Caco-2 (cell line): ENCODE data around the gene COL6A2. TPM values are rescaled to one million over a fixed set of nuclear protein-coding genes. Genes with fewer than 3 reads are reported as not detected.
"Not testable (repeated sequence)": the region's sequence is repeated elsewhere in the genome, so short reads cannot be mapped to it uniquely, and the experiment has no call there.

Experiments used
- BruUV-seq: library from RNA; stranded (reverse); fragments of 400-500 nt; replicated peaks from 2 replicates; lab custom pipeline; 2021; lab: Mats Ljungman, UMichigan
- CTCF ChIA-PET: fragments of 300-600 bp; sonication (Branson Sonifier 250); formaldehyde crosslinking; loops from one replicate; lab custom pipeline; 2022; ENCODE audit warnings: antibody characterized with exemption; lab: Charles Lee
- POLR2A ChIA-PET: fragments of 300-600 bp; sonication (Branson Sonifier 250); formaldehyde crosslinking; loops from one replicate; lab custom pipeline; 2022; ENCODE audit warnings: antibody characterized with exemption; lab: Charles Lee
- DNase-seq, 2 experiments: peaks; one replicate each; pipeline versions ENCODE4 v3.0.0 to v3.0.0-alpha.2; 2020 to 2022
- H3K27me3 ChIP-seq: replicated peaks from 2 replicates; pipeline ENCODE4 v1.6.0; 2011; ENCODE audit warnings: low read length; ENCODE audit not compliant: control insufficient read depth, insufficient read depth
- H3K36me3 ChIP-seq: 2 replicates; pipeline ENCODE4 v1.5.1; 2011; ENCODE audit warnings: low read length; ENCODE audit not compliant: control insufficient read depth, insufficient read depth
- H3K4me1 ChIP-seq: fragments of 250-450 bp; sonication (Bioruptor Pico); 2 replicates; pipeline ENCODE4 v1.5.1; 2020; ENCODE audit warnings: mild to moderate bottlenecking
- H3K4me3 ChIP-seq: 2 replicates; pipeline ENCODE4 v1.5.1; 2011; ENCODE audit warnings: low read depth, mild to moderate bottlenecking, control low read depth, low read length
- H3K9me3 ChIP-seq: fragments of 250-450 bp; sonication (Bioruptor Pico); 2 replicates; pipeline ENCODE4 v1.5.1; 2020; ENCODE audit warnings: mild to moderate bottlenecking, moderate library complexity
- H3K27ac Mint-ChIP-seq: one replicate; pipeline ENCODE4 v1.8.0; 2022; ENCODE audit warnings: mixed read lengths; ENCODE audit not compliant: unreplicated experiment
- H3K27me3 Mint-ChIP-seq: one replicate; pipeline ENCODE4 v1.8.0; 2022; ENCODE audit warnings: mixed read lengths; ENCODE audit not compliant: insufficient read depth, unreplicated experiment
- H3K36me3 Mint-ChIP-seq: one replicate; pipeline ENCODE4 v1.8.0; 2022; ENCODE audit warnings: mild to moderate bottlenecking, mixed read lengths; ENCODE audit not compliant: insufficient read depth, unreplicated experiment
- H3K4me1 Mint-ChIP-seq: one replicate; pipeline ENCODE4 v1.8.0; 2022; ENCODE audit warnings: low read depth, mixed read lengths; ENCODE audit not compliant: unreplicated experiment
- H3K4me3 Mint-ChIP-seq: one replicate; pipeline ENCODE4 v1.8.0; 2022; ENCODE audit warnings: mild to moderate bottlenecking, moderate library complexity, mixed read lengths; ENCODE audit not compliant: unreplicated experiment
- H3K9me3 Mint-ChIP-seq: one replicate; pipeline ENCODE4 v1.8.0; 2022; ENCODE audit warnings: mixed read lengths; ENCODE audit not compliant: unreplicated experiment
- intact Hi-C: fragments of 100-400 bp; cut with micrococcal nuclease; formaldehyde crosslinking; loops from one replicate; pipeline ENCODE4 v1.10.0; 2022; ENCODE audit not compliant: unreplicated experiment
- total RNA-seq: library from RNA; stranded (reverse); gene quantifications from 2 replicates; pipeline ENCODE4 v1.2.3, GENCODE V29; 2022
- TF ChIP-seq, protein P1 (sequence below), 2 experiments: fragments of 200-600 bp in 1 of 2; IDR thresholded peaks; 1 replicate in 1 of 2; 2 replicates in 1 of 2; pipeline versions ENCODE4 v1.5.1 to v1.8.0; 2011 to 2022; ENCODE audit warnings: antibody characterized with exemption in 1 of 2, control low read depth in 1 of 2, inconsistent platforms in 1 of 2, low read depth in 1 of 2, low read length in 1 of 2, mild to moderate bottlenecking in 1 of 2, moderate library complexity in 1 of 2; ENCODE audit not compliant: insufficient read depth in 1 of 2, severe bottlenecking in 1 of 2, unreplicated experiment in 1 of 2

COL6A2 gene
- total RNA-seq, 1 experiment from 2014 or later = 8.8 TPM

DNA sequence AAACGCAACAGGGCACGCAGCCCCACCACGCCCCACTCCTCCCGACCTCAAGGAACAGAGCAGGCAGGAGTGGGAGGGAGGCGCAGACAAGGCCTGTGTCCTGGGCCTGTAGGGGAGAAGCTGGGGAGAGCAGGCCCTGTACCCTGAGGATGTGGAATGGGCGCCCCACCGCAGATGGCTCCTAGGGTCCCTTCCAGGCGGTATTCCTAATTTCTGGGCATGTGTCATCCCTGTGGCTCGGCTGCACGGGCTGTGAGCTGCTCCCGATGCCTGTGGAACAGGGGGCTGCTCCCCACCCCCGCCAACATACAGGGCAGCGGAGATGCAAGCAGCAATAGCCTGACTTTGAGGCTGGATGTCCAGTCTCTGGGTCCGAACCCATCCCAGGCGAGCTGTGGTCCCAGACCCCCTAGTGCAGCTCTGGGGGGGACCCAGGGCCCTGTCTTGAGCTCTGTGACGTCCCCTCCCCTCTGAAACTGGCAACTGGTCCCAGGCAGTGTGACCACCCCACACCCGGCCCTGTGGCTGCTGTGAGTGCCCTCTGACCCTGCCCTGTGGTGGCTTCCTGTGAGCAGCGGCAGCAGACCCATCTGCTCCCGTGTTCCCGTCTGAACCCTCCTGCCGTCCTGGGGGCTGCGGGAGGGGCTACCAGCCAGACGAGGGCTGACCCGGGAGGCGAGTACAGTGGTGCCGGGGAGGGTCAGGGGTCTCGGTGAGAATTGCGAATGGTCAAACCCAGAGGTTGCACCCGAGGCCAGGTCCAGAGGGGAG is 13.9 kb upstream of the COL6A2 start:
- Histone ChIP-seq H3K4me1 (no peaks in the 10 kb centered on the region), H3K9me3 (peaks cover 16% of the 10 kb centered on the region; the same call in 1 of the 2 replicates), H3K27me3 (no peaks in the 10 kb centered on the region), H3K4me3 (no peak overlapping the region), H3K36me3 (no peaks in the 10 kb centered on the region)
- Mint-ChIP-seq H3K27ac (no peak overlapping the region), H3K4me1 (no peaks in the 10 kb centered on the region), H3K4me3 (no peak overlapping the region), H3K9me3 (peaks cover 12% of the 10 kb centered on the region), H3K36me3 (no peaks in the 10 kb centered on the region), H3K27me3 (peaks cover 6% of the 10 kb centered on the region)
- DNase-seq = peak in 1 of 2 experiments; percentile 27
- TF ChIP-seq, protein P1, sequence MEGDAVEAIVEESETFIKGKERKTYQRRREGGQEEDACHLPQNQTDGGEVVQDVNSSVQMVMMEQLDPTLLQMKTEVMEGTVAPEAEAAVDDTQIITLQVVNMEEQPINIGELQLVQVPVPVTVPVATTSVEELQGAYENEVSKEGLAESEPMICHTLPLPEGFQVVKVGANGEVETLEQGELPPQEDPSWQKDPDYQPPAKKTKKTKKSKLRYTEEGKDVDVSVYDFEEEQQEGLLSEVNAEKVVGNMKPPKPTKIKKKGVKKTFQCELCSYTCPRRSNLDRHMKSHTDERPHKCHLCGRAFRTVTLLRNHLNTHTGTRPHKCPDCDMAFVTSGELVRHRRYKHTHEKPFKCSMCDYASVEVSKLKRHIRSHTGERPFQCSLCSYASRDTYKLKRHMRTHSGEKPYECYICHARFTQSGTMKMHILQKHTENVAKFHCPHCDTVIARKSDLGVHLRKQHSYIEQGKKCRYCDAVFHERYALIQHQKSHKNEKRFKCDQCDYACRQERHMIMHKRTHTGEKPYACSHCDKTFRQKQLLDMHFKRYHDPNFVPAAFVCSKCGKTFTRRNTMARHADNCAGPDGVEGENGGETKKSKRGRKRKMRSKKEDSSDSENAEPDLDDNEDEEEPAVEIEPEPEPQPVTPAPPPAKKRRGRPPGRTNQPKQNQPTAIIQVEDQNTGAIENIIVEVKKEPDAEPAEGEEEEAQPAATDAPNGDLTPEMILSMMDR (IDR thresholded peaks at IDR 0.05; ENCODE audit: insufficient read depth in 1 of 2, low read depth in 1 of 2, low read length in 1 of 2, severe bottlenecking in 1 of 2, unreplicated experiment in 1 of 2) = no peak
- ChIA-PET CTCF (no interaction called here), POLR2A (no interaction called here)
- intact Hi-C loops = no loop called here
- BruUV-seq = no TSS peak

DNA sequence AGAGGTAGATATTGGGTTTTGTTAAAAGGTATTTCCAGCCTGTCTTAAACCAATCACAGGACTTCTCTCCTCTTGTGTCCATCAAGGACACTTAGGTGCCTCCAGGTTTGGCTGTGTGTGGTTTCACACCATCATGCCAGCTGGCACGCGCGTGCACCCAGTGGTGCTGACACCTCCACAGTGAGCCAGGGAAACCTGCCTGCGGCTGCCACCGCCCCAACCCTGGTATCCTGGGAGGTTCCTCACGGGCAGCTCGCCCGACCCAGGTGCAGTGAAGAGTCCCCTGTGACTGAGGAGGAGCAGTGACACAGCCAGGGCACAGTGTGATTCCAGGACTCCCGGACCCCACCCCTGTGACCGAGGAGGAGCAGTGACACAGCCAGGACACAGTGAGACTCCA is 13.2 kb upstream of the COL6A2 start:
- H3K36me3 ChIP-seq = no peaks in the 10 kb centered on the region
- peaks cover 6% of the 10 kb centered on the region for H3K27me3 Mint-ChIP-seq
- no peak overlapping the region for H3K4me3 ChIP-seq
- H3K4me1 ChIP-seq = no peaks in the 10 kb centered on the region
- no TSS peak for BruUV-seq
- H3K9me3 Mint-ChIP-seq = peaks cover 16% of the 10 kb centered on the region
- CTCF ChIA-PET = no interaction called here
- no peaks in the 10 kb centered on the region for H3K36me3 Mint-ChIP-seq
- TF ChIP-seq, protein P1 (IDR thresholded peaks at IDR 0.05; ENCODE audit: insufficient read depth in 1 of 2, low read depth in 1 of 2, low read length in 1 of 2, severe bottlenecking in 1 of 2, unreplicated experiment in 1 of 2) = no peak
- H3K9me3 ChIP-seq = peaks cover 16% of the 10 kb centered on the region; the same call in 1 of the 2 replicates
- no peak overlapping the region for H3K27ac Mint-ChIP-seq
- no peak overlapping the region for H3K4me3 Mint-ChIP-seq
- intact Hi-C loops = no loop called here
- no peaks in the 10 kb centered on the region for H3K4me1 Mint-ChIP-seq
- H3K27me3 ChIP-seq = no peaks in the 10 kb centered on the region
- POLR2A ChIA-PET = no interaction called here
- peak in 1 of 2 experiments; percentile 21 for DNase-seq

DNA sequence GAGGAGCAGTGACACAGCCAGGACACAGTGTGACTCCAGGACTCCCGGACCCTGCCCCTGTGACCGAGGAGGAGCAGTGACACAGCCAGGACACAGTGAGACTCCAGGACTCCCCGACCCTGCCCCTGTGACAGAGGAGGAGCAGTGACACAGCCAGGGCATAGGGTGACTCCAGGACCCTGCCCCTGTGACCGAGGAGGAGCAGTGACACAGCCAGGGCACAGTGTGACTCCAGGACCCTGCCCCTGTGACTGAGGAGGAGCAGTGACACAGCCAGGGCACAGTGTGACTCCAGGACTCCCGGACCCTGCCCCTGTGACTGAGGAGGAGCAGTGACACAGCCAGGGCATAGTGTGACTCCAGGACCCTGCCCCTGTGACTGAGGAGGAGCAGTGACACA is 12.7 kb upstream of the COL6A2 start:
- H3K36me3 ChIP-seq, H3K27ac Mint-ChIP-seq, H3K36me3 Mint-ChIP-seq, H3K4me3 ChIP-seq, H3K4me1 Mint-ChIP-seq, DNase-seq, intact Hi-C loops, BruUV-seq, H3K4me1 ChIP-seq, H3K27me3 ChIP-seq, H3K4me3 Mint-ChIP-seq, POLR2A ChIA-PET, CTCF ChIA-PET, H3K27me3 Mint-ChIP-seq: not testable (repeated sequence)
- H3K9me3 ChIP-seq = peaks cover 16% of the 10 kb centered on the region; the same call in 1 of the 2 replicates
- H3K9me3 Mint-ChIP-seq = peaks cover 22% of the 10 kb centered on the region
